Ectodermal cell (in vitro differentiated cells): ENCODE data around the gene POP4.

Source experiments
- H3K27ac ChIP-seq: 2 replicates; pipeline ENCODE4 v1.7.0; 2013; ENCODE audit warnings: mild to moderate bottlenecking, low read depth, low read length; ENCODE audit not compliant: insufficient read depth, poor library complexity, severe bottlenecking
- H3K27me3 ChIP-seq: 2 replicates; pipeline ENCODE4 v1.7.0; 2013; ENCODE audit warnings: mild to moderate bottlenecking, low read length; ENCODE audit not compliant: insufficient read depth, control insufficient read depth, poor library complexity, severe bottlenecking
- H3K36me3 ChIP-seq: one replicate; pipeline ENCODE4 v1.7.0; 2013; ENCODE audit warnings: low read length; ENCODE audit not compliant: control insufficient read depth, insufficient read depth
- H3K4me1 ChIP-seq: one replicate; pipeline ENCODE4 v1.7.0; 2013; ENCODE audit warnings: low read length; ENCODE audit not compliant: control insufficient read depth, insufficient read depth
- H3K4me3 ChIP-seq: 2 replicates; pipeline ENCODE4 v1.7.0; 2013; ENCODE audit warnings: low read depth, low read length, control low read depth; ENCODE audit not compliant: insufficient read depth
- H3K9me3 ChIP-seq: 2 replicates; pipeline ENCODE4 v1.7.0; 2013; ENCODE audit warnings: mild to moderate bottlenecking, low read length, moderate library complexity; ENCODE audit not compliant: control insufficient read depth
- WGBS, 2 experiments: methylation state at CpG; one replicate each; pipeline ENCODE4 v1.1.7; 2013; ENCODE audit warnings: missing lambda C conversion rate in 2 of 2; 5-methylcytosine and 5-hydroxymethylcytosine counted together

POP4 gene

GRCh38 chr19:29629836-29630534 lies 23.9 kb downstream of the POP4 start:
- H3K9me3 ChIP-seq: no peaks in the 10 kb centered on the region
- H3K27me3 ChIP-seq: no peaks in the 10 kb centered on the region
- H3K27ac ChIP-seq: no peak overlapping the region
- 92 to 95% methylated on average over 5 of the region's 5 CpGs for WGBS, 2 experiments
- no peak overlapping the region for H3K4me3 ChIP-seq
- peaks cover 2% of the 10 kb centered on the region for H3K4me1 ChIP-seq
- no peaks in the 10 kb centered on the region for H3K36me3 ChIP-seq

- Histone ChIP-seq H3K27me3 (no peaks in the 10 kb centered on the region), H3K36me3 (no peaks in the 10 kb centered on the region), H3K27ac (no peak overlapping the region), H3K4me1 (no peaks in the 10 kb centered on the region), H3K4me3 (no peak overlapping the region), H3K9me3 (no peaks in the 10 kb centered on the region)
- 82 to 84% methylated on average over 2 of the region's 2 CpGs for WGBS, 2 experiments
These were observed 24.6 kb downstream of the POP4 start for GRCh38 chr19:29630655-29631054.

GRCh38 chr19:29631450-29631849 lies 25.4 kb downstream of the POP4 start:
- WGBS, 2 experiments: 95 to 96% methylated on average over 3 of the region's 3 CpGs
- Histone ChIP-seq H3K4me3 (no peak overlapping the region), H3K36me3 (no peaks in the 10 kb centered on the region), H3K4me1 (peaks cover 1% of the 10 kb centered on the region), H3K27ac (no peak overlapping the region), H3K27me3 (no peaks in the 10 kb centered on the region), H3K9me3 (no peaks in the 10 kb centered on the region)

GRCh38 chr19:29634002-29634401 lies 27.9 kb downstream of the POP4 start:
- Histone ChIP-seq H3K4me1 (peaks cover 12% of the 10 kb centered on the region), H3K4me3 (no peak overlapping the region), H3K27ac (no peak overlapping the region), H3K36me3 (no peaks in the 10 kb centered on the region), H3K27me3 (no peaks in the 10 kb centered on the region), H3K9me3 (no peaks in the 10 kb centered on the region)
- 86 to 92% methylated on average over 2 of the region's 2 CpGs for WGBS, 2 experiments

GRCh38 chr19:29634423-29635130 lies 28.5 kb downstream of the POP4 start:
- Histone ChIP-seq H3K27me3 (no peaks in the 10 kb centered on the region), H3K36me3 (no peaks in the 10 kb centered on the region), H3K27ac (no peak overlapping the region), H3K9me3 (no peaks in the 10 kb centered on the region), H3K4me1 (peaks cover 12% of the 10 kb centered on the region), H3K4me3 (no peak overlapping the region)
- WGBS, 2 experiments: 87 to 95% methylated on average over 6 of the region's 6 CpGs

GRCh38 chr19:29635963-29636362 lies 29.9 kb downstream of the POP4 start:
- Histone ChIP-seq H3K36me3 (no peaks in the 10 kb centered on the region), H3K27ac (no peak overlapping the region), H3K27me3 (no peaks in the 10 kb centered on the region), H3K9me3 (no peaks in the 10 kb centered on the region), H3K4me1 (peaks cover 12% of the 10 kb centered on the region), H3K4me3 (no peak overlapping the region)
- 92 to 93% methylated on average over 6 of the region's 6 CpGs for WGBS, 2 experiments

- WGBS, 2 experiments: 78 to 79% methylated on average over 12 of the region's 12 CpGs
- peaks cover 12% of the 10 kb centered on the region for H3K4me1 ChIP-seq
- no peaks in the 10 kb centered on the region for H3K9me3 ChIP-seq
These were observed 30.7 kb downstream of the POP4 start for GRCh38 chr19:29636553-29637360.

GRCh38 chr19:29639086-29639485 lies 33.0 kb downstream of the POP4 start:
- Histone ChIP-seq H3K27me3 (no peaks in the 10 kb centered on the region), H3K9me3 (no peaks in the 10 kb centered on the region), H3K36me3 (no peaks in the 10 kb centered on the region), H3K4me3 (no peak overlapping the region), H3K27ac (no peak overlapping the region), H3K4me1 (peaks cover 12% of the 10 kb centered on the region)
- 90 to 95% methylated on average over 8 of the region's 8 CpGs for WGBS, 2 experiments

More at GRCh38 chr19:29636553-29637360, 30.7 kb downstream of the POP4 start:
- Histone ChIP-seq H3K4me3 (no peak overlapping the region), H3K27me3 (no peaks in the 10 kb centered on the region), H3K36me3 (no peaks in the 10 kb centered on the region), H3K27ac (no peak overlapping the region)

- peaks cover 12% of the 10 kb centered on the region for H3K4me1 ChIP-seq
- no peaks in the 10 kb centered on the region for H3K36me3 ChIP-seq
- H3K27me3 ChIP-seq: no peaks in the 10 kb centered on the region
- no peak overlapping the region for H3K4me3 ChIP-seq
- no peaks in the 10 kb centered on the region for H3K9me3 ChIP-seq
- WGBS, 2 experiments: 95% methylated on average over 11 to 12 of the region's 12 CpGs
- no peak overlapping the region for H3K27ac ChIP-seq
These were observed 34.1 kb downstream of the POP4 start for GRCh38 chr19:29640231-29640630.

- Histone ChIP-seq H3K27ac (no peak overlapping the region), H3K9me3 (no peaks in the 10 kb centered on the region), H3K36me3 (no peaks in the 10 kb centered on the region), H3K4me1 (peaks cover 9% of the 10 kb centered on the region), H3K27me3 (no peaks in the 10 kb centered on the region), H3K4me3 (no peak overlapping the region)
- 88% methylated on average over 2 of the region's 2 CpGs for WGBS, 2 experiments
These were observed 35.5 kb downstream of the POP4 start for GRCh38 chr19:29641597-29641996.
